ENCODE measurements around the gene GSKIP. TPM values are rescaled to one million over a fixed set of nuclear protein-coding genes. Genes with fewer than 3 reads are reported as not detected.
A peak's percentile ranks its signal among the peaks of the same experiment; 100 is the strongest.
"Not testable (repeated sequence)": the region's sequence is repeated elsewhere in the genome, so short reads cannot be mapped to it uniquely, and the experiment has no call there.

The GSKIP gene
- total RNA-seq (10 to 100 TPM in 1 of 2 donors, 1 to 10 TPM in 1; 9.3 to 13.2 TPM), total RNA-seq (20.4 to 33.5 reads per million in 2 donors)

GRCh38 chr14:96362965-96363750 is at the start of gene GSKIP, which contains the start of gene ATG2B:
TSS of gene GSKIP (plus strand) at chr14:96363526. CDS start at chr14:96382248, 18,722 bp downstream.
TSS of gene ATG2B (minus strand) at chr14:96363341. CDS start at chr14:96362976, 365 bp downstream.
- DNase-seq (peak; percentile 97 to 98 (median 98)), ATAC-seq (peak; percentile 83)
- peaks cover 39% of the 10 kb centered on the region for H3K4me1 Mint-ChIP-seq
- no peaks in the 10 kb centered on the region for H3K36me3 Mint-ChIP-seq (ENCODE audit: low read depth)
- H3K9me3 ChIP-seq (ENCODE audit: control insufficient read depth, low read length, poor library complexity, severe bottlenecking), result no peaks in the 10 kb centered on the region
- H3K4me3 Mint-ChIP-seq, result peak within 1 kb of the TSS; percentile 92
- no peaks in the 10 kb centered on the region for H3K27me3 Mint-ChIP-seq
- peak within 1 kb of the TSS; percentile 90 for H3K27ac Mint-ChIP-seq

GRCh38 chr14:96316087-96316486 is 47.2 kb upstream of the GSKIP start:
- Mint-ChIP-seq H3K27me3 (no peaks in the 10 kb centered on the region), H3K36me3 (ENCODE audit: low read depth) (peaks cover 7% of the 10 kb centered on the region), H3K4me1 (peaks cover 4% of the 10 kb centered on the region), H3K4me3 (no peak overlapping the region), H3K27ac (peak overlapping the region; percentile 24)
- DNase-seq (no peak), ATAC-seq (no peak)
- no peaks in the 10 kb centered on the region for H3K9me3 ChIP-seq (ENCODE audit: control insufficient read depth, low read length, poor library complexity, severe bottlenecking)

- H3K4me3 Mint-ChIP-seq, result no peak overlapping the region
- H3K27ac Mint-ChIP-seq, result peak overlapping the region; percentile 34
- H3K36me3 Mint-ChIP-seq (ENCODE audit: low read depth), result peaks cover 14% of the 10 kb centered on the region
- H3K4me1 Mint-ChIP-seq, result peaks cover 8% of the 10 kb centered on the region
- ATAC-seq, result no peak
- DNase-seq, result no peak
- H3K9me3 ChIP-seq (ENCODE audit: control insufficient read depth, low read length, poor library complexity, severe bottlenecking), result no peaks in the 10 kb centered on the region
- no peaks in the 10 kb centered on the region for H3K27me3 Mint-ChIP-seq
These were observed 44.5 kb upstream of the GSKIP start for GRCh38 chr14:96318836-96319235.

- ATAC-seq (peak; percentile 96), DNase-seq (no peak)
- Mint-ChIP-seq H3K27me3 (no peaks in the 10 kb centered on the region), H3K36me3 (ENCODE audit: low read depth) (peaks cover 11% of the 10 kb centered on the region), H3K27ac (peak overlapping the region; percentile 79), H3K4me1 (peaks cover 6% of the 10 kb centered on the region), H3K4me3 (no peak overlapping the region)
- H3K9me3 ChIP-seq (ENCODE audit: control insufficient read depth, low read length, poor library complexity, severe bottlenecking), result no peaks in the 10 kb centered on the region
These were observed 42.7 kb upstream of the GSKIP start for GRCh38 chr14:96320605-96321004.

- Mint-ChIP-seq H3K36me3 (ENCODE audit: low read depth) (peaks cover 12% of the 10 kb centered on the region), H3K4me1 (peaks cover 11% of the 10 kb centered on the region), H3K27me3 (no peaks in the 10 kb centered on the region), H3K27ac (no peak overlapping the region), H3K4me3 (no peak overlapping the region)
- ATAC-seq, result no peak
- DNase-seq, result no peak
- no peaks in the 10 kb centered on the region for H3K9me3 ChIP-seq (ENCODE audit: control insufficient read depth, low read length, poor library complexity, severe bottlenecking)
These were observed 39.1 kb upstream of the GSKIP start for GRCh38 chr14:96324219-96324618.

GRCh38 chr14:96338551-96338950 is 24.8 kb upstream of the GSKIP start:
- DNase-seq, result no peak
- no peaks in the 10 kb centered on the region for H3K9me3 ChIP-seq (ENCODE audit: control insufficient read depth, low read length, poor library complexity, severe bottlenecking)
- no peaks in the 10 kb centered on the region for H3K27me3 Mint-ChIP-seq
- H3K4me3 Mint-ChIP-seq, result no peak overlapping the region
- no peak for ATAC-seq
- peaks cover 6% of the 10 kb centered on the region for H3K4me1 Mint-ChIP-seq
- no peak overlapping the region for H3K27ac Mint-ChIP-seq
- H3K36me3 Mint-ChIP-seq (ENCODE audit: low read depth), result peaks cover 5% of the 10 kb centered on the region

GRCh38 chr14:96341323-96341722 is 22.0 kb upstream of the GSKIP start:
- peaks cover 3% of the 10 kb centered on the region for H3K4me1 Mint-ChIP-seq
- no peak overlapping the region for H3K4me3 Mint-ChIP-seq
- no peak for DNase-seq
- no peak overlapping the region for H3K27ac Mint-ChIP-seq
- no peak for ATAC-seq
- no peaks in the 10 kb centered on the region for H3K27me3 Mint-ChIP-seq
- no peaks in the 10 kb centered on the region for H3K9me3 ChIP-seq (ENCODE audit: control insufficient read depth, low read length, poor library complexity, severe bottlenecking)
- H3K36me3 Mint-ChIP-seq (ENCODE audit: low read depth), result peaks cover 5% of the 10 kb centered on the region

GRCh38 chr14:96345669-96346068 is 17.7 kb upstream of the GSKIP start:
- peaks cover 21% of the 10 kb centered on the region for H3K4me1 Mint-ChIP-seq
- no peaks in the 10 kb centered on the region for H3K9me3 ChIP-seq (ENCODE audit: control insufficient read depth, low read length, poor library complexity, severe bottlenecking)
- no peak for ATAC-seq
- no peaks in the 10 kb centered on the region for H3K36me3 Mint-ChIP-seq (ENCODE audit: low read depth)
- DNase-seq, result no peak
- no peak overlapping the region for H3K27ac Mint-ChIP-seq
- H3K27me3 Mint-ChIP-seq, result no peaks in the 10 kb centered on the region
- H3K4me3 Mint-ChIP-seq, result no peak overlapping the region

- H3K27ac Mint-ChIP-seq; H3K27me3 Mint-ChIP-seq; H3K4me3 Mint-ChIP-seq; ATAC-seq; H3K36me3 Mint-ChIP-seq (ENCODE audit: low read depth); H3K9me3 ChIP-seq (ENCODE audit: control insufficient read depth, low read length, poor library complexity, severe bottlenecking); DNase-seq: not testable (repeated sequence)
- peaks cover 25% of the 10 kb centered on the region for H3K4me1 Mint-ChIP-seq
These were observed 15.4 kb upstream of the GSKIP start for GRCh38 chr14:96347957-96348356.

GRCh38 chr14:96349286-96350075 is 13.8 kb upstream of the GSKIP start:
- H3K27me3 Mint-ChIP-seq, result no peaks in the 10 kb centered on the region
- H3K4me3 Mint-ChIP-seq, result no peak overlapping the region
- H3K36me3 Mint-ChIP-seq (ENCODE audit: low read depth), result no peaks in the 10 kb centered on the region
- no peak for DNase-seq
- no peaks in the 10 kb centered on the region for H3K9me3 ChIP-seq (ENCODE audit: control insufficient read depth, low read length, poor library complexity, severe bottlenecking)
- H3K27ac Mint-ChIP-seq, result no peak overlapping the region
- ATAC-seq, result no peak
- H3K4me1 Mint-ChIP-seq, result peaks cover 28% of the 10 kb centered on the region

- H3K4me3 Mint-ChIP-seq, result no peak overlapping the region
These were observed 11.3 kb upstream of the GSKIP start for GRCh38 chr14:96351986-96352385.

GRCh38 chr14:96352708-96353107 is 10.6 kb upstream of the GSKIP start:
- DNase-seq, result no peak
- peaks cover 5% of the 10 kb centered on the region for H3K36me3 Mint-ChIP-seq (ENCODE audit: low read depth)
- ATAC-seq, result no peak
- H3K27me3 Mint-ChIP-seq, result no peaks in the 10 kb centered on the region
- H3K4me1 Mint-ChIP-seq, result peaks cover 29% of the 10 kb centered on the region
- no peak overlapping the region for H3K4me3 Mint-ChIP-seq
- no peaks in the 10 kb centered on the region for H3K9me3 ChIP-seq (ENCODE audit: control insufficient read depth, low read length, poor library complexity, severe bottlenecking)
- H3K27ac Mint-ChIP-seq, result no peak overlapping the region

More at GRCh38 chr14:96351986-96352385, 11.3 kb upstream of the GSKIP start:
- no peak for ATAC-seq
- H3K4me1 Mint-ChIP-seq, result peaks cover 31% of the 10 kb centered on the region
- no peaks in the 10 kb centered on the region for H3K9me3 ChIP-seq (ENCODE audit: control insufficient read depth, low read length, poor library complexity, severe bottlenecking)
- no peak for DNase-seq
- no peak overlapping the region for H3K27ac Mint-ChIP-seq
- no peaks in the 10 kb centered on the region for H3K27me3 Mint-ChIP-seq
- peaks cover 1% of the 10 kb centered on the region for H3K36me3 Mint-ChIP-seq (ENCODE audit: low read depth)

- Mint-ChIP-seq H3K4me1 (peaks cover 25% of the 10 kb centered on the region), H3K27me3 (no peaks in the 10 kb centered on the region), H3K36me3 (ENCODE audit: low read depth) (peaks cover 5% of the 10 kb centered on the region), H3K27ac (no peak overlapping the region), H3K4me3 (no peak overlapping the region)
- DNase-seq (no peak), ATAC-seq (no peak)
- H3K9me3 ChIP-seq (ENCODE audit: control insufficient read depth, low read length, poor library complexity, severe bottlenecking), result no peaks in the 10 kb centered on the region
These were observed 9.1 kb upstream of the GSKIP start for GRCh38 chr14:96354246-96354645.

Measured in T-helper 17 cell (primary cell).